IMR-90 (cell line): Measurements from ENCODE around the gene SLC4A11.

Experiments used
- BHLHE40 ChIP-seq: fragments of 150-350 bp; IDR thresholded peaks from 2 replicates; pipeline ENCODE4 v1.6.1; 2016; ENCODE audit warnings: mild to moderate bottlenecking, low read depth, low read length
- CHD1 ChIP-seq: IDR thresholded peaks from 2 replicates; pipeline ENCODE4 v1.6.1; 2012; ENCODE audit warnings: low read depth, low read length, improper control_type of control experiment
- MAFK ChIP-seq: IDR thresholded peaks from 2 replicates; pipeline ENCODE4 v1.6.1; 2012; ENCODE audit warnings: low read depth, low read length, improper control_type of control experiment
- MAZ ChIP-seq: IDR thresholded peaks from 2 replicates; pipeline ENCODE4 v1.6.1; 2012; ENCODE audit warnings: low read depth, mild to moderate bottlenecking, low read length, improper control_type of control experiment, moderate library complexity, borderline replicate concordance
- MXI1 ChIP-seq: IDR thresholded peaks from 2 replicates; pipeline ENCODE4 v1.6.1; 2012; ENCODE audit warnings: low read depth, mild to moderate bottlenecking, low read length, moderate library complexity, borderline replicate concordance
- NFE2L2 ChIP-seq: fragments of 150-350 bp; IDR thresholded peaks from 2 replicates; pipeline ENCODE4 v1.6.1; 2016; ENCODE audit warnings: low read depth, mild to moderate bottlenecking, low read length
- POLR2A ChIP-seq: IDR thresholded peaks from 2 replicates; pipeline ENCODE4 v1.6.1; 2012; ENCODE audit warnings: mild to moderate bottlenecking, low read depth, low read length
- RAD21 ChIP-seq: IDR thresholded peaks from 2 replicates; pipeline ENCODE4 v1.6.1; 2012; ENCODE audit warnings: low read length, improper control_type of control experiment
- RCOR1 ChIP-seq: IDR thresholded peaks from 2 replicates; pipeline ENCODE4 v1.6.1; 2012; ENCODE audit warnings: mild to moderate bottlenecking, low read length, improper control_type of control experiment; ENCODE audit not compliant: insufficient replicate concordance
- RFX5 ChIP-seq: IDR thresholded peaks from 2 replicates; pipeline ENCODE4 v1.8.0; 2012; ENCODE audit warnings: low read depth, mild to moderate bottlenecking, low read length, moderate library complexity
- SMC3 ChIP-seq: fragments of 150-350 bp; IDR thresholded peaks from 2 replicates; pipeline ENCODE4 v1.6.1; 2016; ENCODE audit warnings: low read depth, mild to moderate bottlenecking, antibody characterized with exemption, low read length, moderate library complexity
- TF ChIP-seq, protein P1 (sequence below): conservative IDR thresholded peaks from 2 replicates; pipeline ENCODE4 v1.5.1; 2012; ENCODE audit warnings: mild to moderate bottlenecking, low read depth, low read length, improper control_type of control experiment
- TF ChIP-seq, protein P2 (sequence below): fragments of 150-350 bp; IDR thresholded peaks from 2 replicates; pipeline ENCODE4 v1.6.1; 2017; ENCODE audit warnings: mild to moderate bottlenecking, antibody characterized with exemption, low read length, low read depth
- TF ChIP-seq, protein P3 (sequence below): fragments of 150-350 bp; IDR thresholded peaks from 2 replicates; pipeline ENCODE4 v1.6.1; 2016; ENCODE audit warnings: low read depth, mild to moderate bottlenecking, low read length, moderate library complexity, borderline replicate concordance

- TF ChIP-seq, protein P1, sequence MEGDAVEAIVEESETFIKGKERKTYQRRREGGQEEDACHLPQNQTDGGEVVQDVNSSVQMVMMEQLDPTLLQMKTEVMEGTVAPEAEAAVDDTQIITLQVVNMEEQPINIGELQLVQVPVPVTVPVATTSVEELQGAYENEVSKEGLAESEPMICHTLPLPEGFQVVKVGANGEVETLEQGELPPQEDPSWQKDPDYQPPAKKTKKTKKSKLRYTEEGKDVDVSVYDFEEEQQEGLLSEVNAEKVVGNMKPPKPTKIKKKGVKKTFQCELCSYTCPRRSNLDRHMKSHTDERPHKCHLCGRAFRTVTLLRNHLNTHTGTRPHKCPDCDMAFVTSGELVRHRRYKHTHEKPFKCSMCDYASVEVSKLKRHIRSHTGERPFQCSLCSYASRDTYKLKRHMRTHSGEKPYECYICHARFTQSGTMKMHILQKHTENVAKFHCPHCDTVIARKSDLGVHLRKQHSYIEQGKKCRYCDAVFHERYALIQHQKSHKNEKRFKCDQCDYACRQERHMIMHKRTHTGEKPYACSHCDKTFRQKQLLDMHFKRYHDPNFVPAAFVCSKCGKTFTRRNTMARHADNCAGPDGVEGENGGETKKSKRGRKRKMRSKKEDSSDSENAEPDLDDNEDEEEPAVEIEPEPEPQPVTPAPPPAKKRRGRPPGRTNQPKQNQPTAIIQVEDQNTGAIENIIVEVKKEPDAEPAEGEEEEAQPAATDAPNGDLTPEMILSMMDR = no peak
- TF ChIP-seq SMC3 = no peak
- TF ChIP-seq, protein P2, sequence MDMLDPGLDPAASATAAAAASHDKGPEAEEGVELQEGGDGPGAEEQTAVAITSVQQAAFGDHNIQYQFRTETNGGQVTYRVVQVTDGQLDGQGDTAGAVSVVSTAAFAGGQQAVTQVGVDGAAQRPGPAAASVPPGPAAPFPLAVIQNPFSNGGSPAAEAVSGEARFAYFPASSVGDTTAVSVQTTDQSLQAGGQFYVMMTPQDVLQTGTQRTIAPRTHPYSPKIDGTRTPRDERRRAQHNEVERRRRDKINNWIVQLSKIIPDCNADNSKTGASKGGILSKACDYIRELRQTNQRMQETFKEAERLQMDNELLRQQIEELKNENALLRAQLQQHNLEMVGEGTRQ = no peak
- TF ChIP-seq POLR2A = no peak
- TF ChIP-seq RFX5 = no peak
- TF ChIP-seq RAD21 = no peak
- no peak for TF ChIP-seq MXI1
- TF ChIP-seq, protein P3, sequence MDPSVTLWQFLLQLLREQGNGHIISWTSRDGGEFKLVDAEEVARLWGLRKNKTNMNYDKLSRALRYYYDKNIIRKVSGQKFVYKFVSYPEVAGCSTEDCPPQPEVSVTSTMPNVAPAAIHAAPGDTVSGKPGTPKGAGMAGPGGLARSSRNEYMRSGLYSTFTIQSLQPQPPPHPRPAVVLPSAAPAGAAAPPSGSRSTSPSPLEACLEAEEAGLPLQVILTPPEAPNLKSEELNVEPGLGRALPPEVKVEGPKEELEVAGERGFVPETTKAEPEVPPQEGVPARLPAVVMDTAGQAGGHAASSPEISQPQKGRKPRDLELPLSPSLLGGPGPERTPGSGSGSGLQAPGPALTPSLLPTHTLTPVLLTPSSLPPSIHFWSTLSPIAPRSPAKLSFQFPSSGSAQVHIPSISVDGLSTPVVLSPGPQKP = no peak
- TF ChIP-seq BHLHE40 = no peak
- TF ChIP-seq RCOR1 = no peak
- no peak for TF ChIP-seq CHD1
- TF ChIP-seq MAFK = no peak
- no peak for TF ChIP-seq NFE2L2
- TF ChIP-seq MAZ = no peak
These were observed 36.3 kb upstream of the SLC4A11 start for GRCh38 chr20:3275064-3275935.
